Activated CD8-positive, alpha-beta memory T cell treated with anti-CD3 and anti-CD28 coated beads for 1 hour (primary cell): ENCODE data around the gene RBM26.
"Not testable (repeated sequence)": the region's sequence is repeated elsewhere in the genome, so short reads cannot be mapped to it uniquely, and the experiment has no call there.

Experiments
- DNase-seq, 2 donors: peaks; one replicate each; pipeline ENCODE4 v3.0.0-alpha.2; 2020; ENCODE audit warnings: low read depth in 1 of 2; ENCODE audit errors: extremely low read depth in 1 of 2

The RBM26 gene

DNA sequence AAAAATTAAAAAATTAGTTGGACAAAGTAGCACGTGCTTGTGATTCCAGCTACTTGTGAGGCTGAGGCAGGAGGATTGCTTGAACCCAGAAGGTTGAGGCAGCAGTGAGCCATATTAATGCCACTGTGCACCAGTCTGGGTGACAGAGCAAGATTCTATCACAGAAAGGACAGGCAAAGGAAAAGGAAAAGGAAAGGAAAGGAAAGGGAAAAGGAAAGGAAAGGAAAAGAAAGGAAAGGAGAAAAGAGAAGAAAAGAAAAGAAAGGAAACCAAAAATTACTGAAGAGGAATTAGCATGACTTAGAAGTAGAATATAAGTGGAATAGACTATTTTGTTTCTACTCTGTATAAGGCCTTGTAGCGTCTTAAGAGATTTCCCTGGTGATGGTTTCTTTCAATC lies 122.3 kb downstream of the RBM26 start:
- DNase-seq, result no peak

DNA sequence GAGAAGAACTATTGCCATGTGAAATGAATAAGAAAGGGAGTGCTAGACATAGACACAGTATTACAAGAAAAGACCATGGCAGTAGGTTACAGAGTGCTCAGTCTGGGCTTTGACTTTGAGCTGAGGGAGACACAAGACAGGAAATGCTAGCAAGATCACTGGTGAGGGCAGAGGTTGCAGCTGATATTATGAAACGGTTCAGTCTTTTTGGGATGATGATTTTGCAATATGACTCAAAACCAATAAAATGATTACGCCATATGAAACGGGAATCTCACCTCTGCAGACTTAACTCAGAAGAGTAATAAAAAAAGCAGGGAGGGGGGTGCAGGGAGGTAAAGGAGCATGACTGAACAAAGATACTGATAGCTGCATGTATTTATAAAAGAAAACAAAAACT lies 123.1 kb downstream of the RBM26 start:
- no peak for DNase-seq

DNA sequence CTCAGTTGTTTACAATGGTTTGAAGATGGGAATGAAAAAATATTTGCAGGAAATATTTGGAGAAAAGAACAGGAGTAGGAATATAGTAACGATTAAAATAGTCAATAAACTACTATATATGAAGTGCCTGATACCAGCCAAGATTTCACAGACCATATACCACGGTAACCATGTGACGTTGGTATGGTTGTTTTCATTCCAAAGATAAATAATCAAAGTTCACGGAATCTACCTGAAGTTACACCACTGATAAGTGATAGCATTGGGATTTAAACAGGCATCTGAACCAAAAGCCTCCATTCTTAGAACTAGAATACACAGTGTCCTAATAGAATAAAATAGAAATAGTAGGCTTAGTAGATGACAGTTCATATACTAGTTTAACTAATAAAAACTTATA lies 123.5 kb downstream of the RBM26 start:
- no peak for DNase-seq

DNA sequence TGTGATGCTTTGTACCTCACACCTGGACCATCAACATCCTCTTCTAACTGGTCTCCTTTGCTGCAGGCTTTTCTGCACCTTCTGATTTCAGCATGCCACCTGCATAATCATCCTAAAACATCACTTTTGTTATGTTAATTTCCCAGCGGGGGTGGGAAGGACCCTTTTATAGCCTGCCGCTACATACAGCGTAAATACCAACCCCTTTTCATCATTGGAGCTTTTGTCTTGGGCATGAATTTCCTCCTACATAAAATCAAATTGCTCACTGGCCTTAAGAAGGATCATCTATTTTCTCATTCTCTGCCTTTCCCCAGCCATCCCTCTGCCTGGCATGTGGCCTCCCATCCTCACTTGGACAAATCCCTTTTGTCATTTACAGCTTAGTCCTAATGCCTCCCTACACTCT lies 124.7 kb downstream of the RBM26 start:
- no peak for DNase-seq

DNA sequence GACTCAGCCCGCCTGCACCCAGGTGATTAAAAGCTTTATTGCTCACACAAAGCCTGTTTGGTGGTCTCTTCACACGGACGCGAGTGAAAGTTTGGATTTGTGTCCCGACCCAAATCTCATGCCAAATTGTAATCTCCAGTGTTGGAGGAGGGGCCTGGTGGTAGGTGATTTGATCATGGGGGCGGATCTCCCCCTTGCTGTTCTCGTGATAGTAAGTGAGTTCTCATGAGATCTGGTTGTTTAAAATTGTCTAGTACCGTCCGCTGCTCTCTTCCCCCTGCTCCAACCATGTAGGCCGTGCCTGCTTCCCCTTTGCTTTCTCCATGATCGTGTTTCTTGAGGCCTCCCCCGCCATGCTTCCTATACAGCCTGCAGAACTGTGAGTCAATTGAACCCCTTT lies 126.3 kb downstream of the RBM26 start:
- DNase-seq, result not testable (repeated sequence)

DNA sequence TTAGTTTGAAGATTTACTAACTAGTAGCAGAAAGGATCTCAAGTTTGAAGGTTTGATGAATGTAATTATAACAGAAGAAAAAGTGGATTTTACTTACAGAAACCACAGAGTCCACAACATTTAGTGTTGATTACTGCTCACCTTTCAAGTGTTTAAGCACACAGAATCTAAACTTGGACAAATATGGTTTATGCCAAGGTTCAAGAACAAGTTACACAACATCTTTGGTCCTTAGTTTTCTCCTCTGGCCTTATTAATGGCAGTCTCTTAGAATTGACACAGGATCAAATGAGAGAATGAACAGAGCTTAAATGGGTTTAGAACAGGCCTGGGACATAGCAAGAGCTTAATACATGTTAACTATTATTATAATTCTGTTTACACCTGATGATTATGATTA lies 133.0 kb downstream of the RBM26 start:
- no peak for DNase-seq

DNA sequence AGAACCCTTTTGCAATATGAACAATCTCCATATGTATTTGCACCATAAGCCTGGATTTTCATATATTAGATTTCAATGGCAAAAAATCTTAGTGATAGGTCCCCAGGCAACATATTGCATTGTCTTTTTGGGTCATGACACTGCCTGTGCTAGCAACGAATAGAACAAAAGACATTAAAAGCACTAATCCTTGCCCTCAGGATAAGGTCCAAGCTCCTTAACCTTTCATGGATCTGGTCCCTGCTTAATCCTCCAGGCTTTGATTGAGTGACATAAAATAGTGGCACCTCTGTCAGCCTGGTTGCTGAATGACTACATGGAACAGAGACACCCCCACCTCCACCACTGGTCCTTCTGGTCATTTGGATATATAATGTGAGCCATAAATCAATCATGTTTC lies 134.4 kb downstream of the RBM26 start:
- DNase-seq, result no peak

DNA sequence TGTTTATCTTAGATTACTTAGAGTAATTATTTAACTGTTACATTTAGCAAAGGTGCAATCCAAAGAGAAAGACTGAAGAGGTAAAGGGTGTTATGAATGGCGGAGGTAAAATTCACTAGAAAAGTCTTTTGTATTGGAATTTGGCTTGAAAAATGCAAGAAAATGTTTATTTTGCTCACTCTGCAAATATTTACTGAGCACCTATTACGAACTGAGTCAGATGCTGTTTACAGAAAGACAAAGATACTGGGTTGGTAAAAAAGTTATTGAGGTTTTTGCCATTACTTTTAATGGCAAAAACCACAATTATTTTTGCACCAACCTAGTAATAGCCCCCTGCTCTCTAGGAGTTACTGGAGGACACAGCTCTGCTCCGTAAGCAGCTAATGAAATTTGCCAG lies 135.2 kb downstream of the RBM26 start:
- no peak for DNase-seq
